T-helper 9 cell (primary cell): ENCODE results near the gene OR12D3.
"Not testable (repeated sequence)": the region's sequence is repeated elsewhere in the genome, so short reads cannot be mapped to it uniquely, and the experiment has no call there.

Experiments
- DNase-seq: peaks from one replicate; pipeline ENCODE4 v3.0.0-alpha.2; 2020
- total RNA-seq, 2 donors: gene quantifications; one replicate each; lab custom pipeline; 2026; lab: John Stamatoyannopoulos, UW

OR12D3 gene, protein sequence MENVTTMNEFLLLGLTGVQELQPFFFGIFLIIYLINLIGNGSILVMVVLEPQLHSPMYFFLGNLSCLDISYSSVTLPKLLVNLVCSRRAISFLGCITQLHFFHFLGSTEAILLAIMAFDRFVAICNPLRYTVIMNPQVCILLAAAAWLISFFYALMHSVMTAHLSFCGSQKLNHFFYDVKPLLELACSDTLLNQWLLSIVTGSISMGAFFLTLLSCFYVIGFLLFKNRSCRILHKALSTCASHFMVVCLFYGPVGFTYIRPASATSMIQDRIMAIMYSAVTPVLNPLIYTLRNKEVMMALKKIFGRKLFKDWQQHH
- 0 reads per million in 2 donors for total RNA-seq

DNA sequence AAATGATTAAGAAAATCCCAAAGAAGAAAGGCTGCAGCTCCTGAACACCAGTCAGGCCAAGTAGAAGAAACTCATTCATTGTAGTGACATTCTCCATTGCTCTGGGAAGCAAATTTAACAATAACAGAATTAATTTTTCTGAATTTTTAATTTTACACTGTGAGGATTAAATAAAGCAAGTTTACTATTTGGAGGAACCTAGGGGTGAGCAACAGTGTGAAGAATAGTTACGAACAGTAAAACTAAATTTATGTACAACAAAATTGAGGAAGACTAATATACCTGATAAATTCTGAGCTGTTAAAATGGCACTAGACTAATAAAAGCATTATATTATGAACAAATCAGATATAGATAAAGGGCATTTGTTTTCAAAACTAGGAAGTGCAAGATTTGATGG lies at the start of gene OR12D3:
OR12D3 (minus strand) TSS at position 101 of the 400 bp plus-strand sequence; CDS start at position 97, 4 bp downstream.
- DNase-seq = no peak

DNA sequence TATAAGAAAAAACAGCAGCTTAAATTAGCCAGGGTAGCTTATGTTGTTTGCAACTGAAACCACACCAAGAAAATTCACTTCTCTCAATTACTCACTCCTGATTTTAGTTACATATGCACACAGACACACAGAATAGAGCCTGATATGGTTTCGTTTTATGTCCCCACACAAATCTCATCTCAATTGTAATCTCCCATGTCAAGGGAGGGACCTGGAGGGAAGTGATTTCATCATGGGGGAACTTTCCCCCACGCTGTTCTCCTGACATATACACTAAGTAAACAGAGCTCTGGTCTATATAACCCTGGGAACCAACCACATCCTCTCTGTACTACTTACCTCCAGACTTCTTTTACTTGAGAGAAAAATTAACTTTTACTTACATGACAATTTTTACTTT lies 49.5 kb upstream of the OR12D3 start:
- no peak for DNase-seq

DNA sequence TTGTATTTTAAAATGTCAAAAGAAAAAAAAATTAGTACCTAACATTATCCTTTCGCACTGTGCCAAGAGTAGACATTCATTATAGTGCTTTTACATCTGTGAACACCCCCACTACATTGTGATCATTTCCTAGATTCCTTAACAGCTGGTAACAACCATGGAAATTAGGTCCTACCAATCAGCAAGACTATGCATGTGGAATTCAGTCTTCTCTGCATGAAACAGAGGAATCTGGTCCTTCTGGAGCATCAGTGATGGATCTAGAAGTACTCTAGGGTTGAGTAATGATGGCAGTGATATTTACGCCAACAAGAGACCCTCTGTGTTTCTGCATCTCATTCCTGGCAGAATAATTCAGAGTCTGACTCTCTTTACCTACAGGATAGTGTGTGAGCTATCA lies 49.1 kb upstream of the OR12D3 start:
- no peak for DNase-seq

DNA sequence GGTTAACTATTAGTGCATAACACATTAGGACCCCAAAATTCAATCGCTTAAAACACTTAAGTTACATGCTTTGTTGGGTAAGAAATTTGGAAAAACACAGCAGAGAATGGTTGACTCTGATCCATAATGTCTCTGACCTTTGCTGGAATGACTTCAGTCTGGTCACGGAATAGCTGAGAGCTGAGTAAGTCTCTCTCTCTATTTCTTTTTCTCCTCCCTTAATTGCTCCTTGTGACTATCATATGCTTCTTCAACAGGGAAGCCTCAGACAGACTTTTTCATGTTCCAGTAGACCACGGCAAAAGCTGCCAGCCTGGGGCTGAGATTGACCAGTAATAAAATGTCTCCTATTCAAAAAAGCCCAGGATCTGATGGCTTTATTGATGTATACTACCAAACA lies 44.4 kb upstream of the OR12D3 start:
- DNase-seq = no peak

DNA sequence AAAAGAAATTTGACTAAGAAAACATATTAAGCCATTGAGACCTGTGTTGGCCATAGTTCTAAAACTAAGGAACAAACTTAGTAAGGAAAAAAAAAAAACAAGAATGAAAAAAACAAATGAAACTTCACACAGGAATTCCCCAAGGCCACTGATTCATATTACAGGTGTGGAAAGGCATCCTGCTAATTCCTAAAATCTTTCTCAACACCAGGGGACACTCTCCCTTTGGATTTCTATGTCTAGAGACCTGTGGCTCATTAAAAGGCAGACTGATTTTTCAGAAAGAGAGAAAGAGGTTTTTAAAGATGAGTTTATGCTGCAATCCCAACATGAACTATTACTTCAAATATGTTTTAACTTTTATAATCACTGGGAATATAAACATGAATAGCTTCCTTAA lies 39.5 kb upstream of the OR12D3 start, which contains the start of gene OR12D1:
OR12D1 (plus strand) TSS at position 341 of the 400 bp plus-strand sequence.
- DNase-seq = no peak

DNA sequence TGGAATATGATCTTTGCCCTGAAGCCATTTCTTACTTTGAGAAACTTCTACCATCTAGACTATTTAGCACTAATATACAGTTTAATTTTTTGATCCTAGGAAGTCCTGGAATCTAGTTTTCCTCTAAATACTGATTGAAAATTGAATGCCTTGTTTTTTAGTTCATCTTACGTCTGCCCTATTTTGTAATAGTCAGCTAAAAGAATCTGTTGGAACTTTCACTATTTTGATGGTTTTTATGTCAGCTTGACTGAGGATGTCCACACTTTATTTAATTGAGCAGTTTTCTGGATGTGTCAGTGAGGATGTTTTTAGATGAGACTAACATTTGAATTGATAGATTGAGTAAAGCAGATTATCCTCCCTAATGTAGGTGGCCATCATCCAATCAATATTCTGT lies 28.7 kb upstream of the OR12D3 start:
- no peak for DNase-seq

DNA sequence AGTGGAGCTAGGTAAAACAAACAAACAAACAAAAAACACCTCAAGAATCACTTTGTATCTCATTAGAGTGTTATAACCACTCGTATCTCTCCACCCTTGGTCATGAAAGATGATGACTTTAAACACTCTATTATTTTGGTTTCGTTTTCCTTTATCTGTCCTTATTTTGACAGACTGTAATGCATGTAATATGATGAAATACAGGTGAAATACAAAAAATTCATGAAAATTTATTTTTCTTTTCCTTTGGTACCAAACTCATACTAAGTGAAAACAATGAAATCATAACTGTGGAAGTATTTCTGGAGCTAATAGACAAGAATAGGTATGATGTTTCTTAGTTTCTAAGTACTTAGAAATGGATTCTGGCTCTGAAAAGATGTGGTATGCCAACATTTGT lies 24.4 kb upstream of the OR12D3 start:
- DNase-seq = no peak

DNA sequence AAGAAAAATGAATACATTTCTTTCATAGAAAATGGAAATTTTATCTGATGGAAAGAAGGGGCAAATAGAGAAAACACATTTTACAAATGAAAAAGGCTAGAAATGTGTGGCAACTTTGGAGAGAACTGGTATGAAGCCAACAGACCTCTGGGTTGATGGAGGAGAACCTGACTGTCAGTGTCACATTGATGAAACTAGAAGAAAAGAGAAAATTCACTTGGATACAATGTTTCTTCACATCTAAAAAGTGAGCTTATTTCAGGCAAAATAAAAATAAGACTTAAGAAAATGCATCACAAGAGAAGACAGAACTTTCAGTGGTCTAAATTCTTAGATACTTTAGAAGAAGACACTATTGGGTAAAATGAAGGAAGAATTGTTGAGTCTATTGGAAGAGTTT lies 20.2 kb upstream of the OR12D3 start, which contains the start of gene OR12D2:
OR12D2 (plus strand) TSS at position 301 of the 400 bp plus-strand sequence. CDS start 1,069 bp downstream, outside the sequence.
- DNase-seq = no peak

DNA sequence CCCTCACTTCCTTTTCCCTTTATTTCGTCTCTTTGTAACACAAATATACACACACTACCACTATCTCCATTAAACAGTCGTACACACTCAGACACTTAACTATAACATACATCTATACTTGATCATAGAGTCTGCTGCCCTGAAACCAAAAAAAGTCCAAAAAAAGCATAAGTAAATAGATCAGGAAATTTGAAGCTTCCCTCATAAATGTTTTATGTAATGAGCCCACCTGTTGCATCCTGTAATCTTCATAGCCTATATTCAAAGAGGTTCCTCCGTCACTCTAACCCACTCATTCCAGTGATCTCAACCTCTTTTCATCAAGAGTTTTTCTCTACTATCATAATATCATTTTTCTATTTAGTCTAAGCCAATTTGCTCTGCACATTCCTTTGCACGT lies 13.4 kb upstream of the OR12D3 start:
- DNase-seq = no peak

DNA sequence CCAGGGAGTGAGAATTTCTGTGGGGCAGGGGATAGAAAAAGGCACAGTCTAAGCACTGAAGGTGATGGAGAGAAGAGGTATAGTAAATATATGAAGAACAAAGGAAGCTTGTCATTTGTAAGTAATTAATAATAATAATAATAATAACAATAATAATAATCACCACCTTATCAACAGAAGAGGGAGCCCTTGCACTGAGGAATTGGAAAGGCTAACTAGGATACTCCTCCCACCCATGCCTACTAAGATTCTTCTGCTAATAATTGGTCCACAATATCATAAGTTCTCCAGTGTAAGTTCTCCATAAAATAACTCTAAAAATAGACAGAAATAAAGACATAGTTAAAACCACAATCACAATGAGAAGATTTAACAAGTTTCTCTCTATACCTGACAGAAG lies 912 bp upstream of the OR12D3 start:
- DNase-seq = no peak

DNA sequence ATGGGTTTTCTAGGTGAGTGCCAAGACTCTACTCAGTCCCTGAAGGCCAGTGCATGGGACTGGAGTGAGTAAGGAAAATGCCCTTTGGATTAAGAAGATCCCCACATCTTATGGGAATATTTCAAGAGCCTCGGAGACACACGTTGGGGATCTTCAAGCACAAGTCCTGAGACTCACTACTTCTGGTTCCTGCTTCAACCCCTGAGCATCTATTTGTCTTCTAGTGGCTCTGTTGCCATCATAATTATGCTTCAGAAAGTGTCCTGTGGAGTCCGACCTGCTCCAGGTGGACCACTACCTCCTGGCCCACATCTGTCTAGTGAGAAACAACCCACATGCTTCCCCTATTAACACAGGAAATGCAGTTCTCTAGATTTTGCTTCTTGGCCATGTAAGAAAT lies 6.3 kb downstream of the OR12D3 start, which contains the start of gene OR5V1:
OR5V1 (minus strand) TSS at position 101 of the 400 bp plus-strand sequence. CDS start 12,670 bp downstream, outside the sequence.
- DNase-seq = no peak

DNA sequence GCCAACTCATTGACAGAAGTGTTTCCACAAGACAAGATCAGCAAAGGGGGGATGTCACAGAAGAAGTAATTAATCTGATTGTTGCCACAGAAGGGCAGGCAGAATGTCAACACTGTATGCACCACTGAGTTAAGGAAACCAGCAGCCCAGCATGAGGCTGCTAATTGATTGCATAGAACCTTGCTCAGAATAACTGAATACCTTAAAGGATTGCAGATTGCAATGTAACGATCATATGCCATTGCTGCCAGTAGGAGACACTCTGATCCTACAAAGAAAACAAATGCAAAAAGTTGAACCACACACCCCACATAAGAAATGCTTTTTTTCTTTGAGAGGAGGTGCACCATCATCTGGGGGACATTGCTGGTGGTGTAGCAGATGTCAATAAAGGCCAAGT lies 19.5 kb downstream of the OR12D3 start:
- DNase-seq = no peak

DNA sequence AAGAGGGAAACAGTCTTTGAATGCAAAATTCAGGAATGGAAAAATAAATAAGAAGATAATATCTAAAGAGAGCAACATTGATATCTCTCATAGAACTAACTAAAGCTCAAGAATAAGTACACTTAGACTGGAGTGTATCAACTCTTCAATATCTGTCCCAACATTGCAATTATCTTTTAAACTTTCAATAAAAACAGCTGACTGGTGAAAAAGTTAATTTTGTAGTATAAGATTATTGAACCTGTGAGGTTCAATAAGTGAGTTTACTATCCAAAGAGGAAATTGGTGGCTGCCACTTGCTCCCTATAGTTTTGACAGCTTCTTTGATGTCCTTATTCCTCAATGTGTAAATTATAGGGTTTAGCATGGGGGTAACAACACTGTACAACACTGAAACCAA lies 20.1 kb downstream of the OR12D3 start:
- DNase-seq = no peak

DNA sequence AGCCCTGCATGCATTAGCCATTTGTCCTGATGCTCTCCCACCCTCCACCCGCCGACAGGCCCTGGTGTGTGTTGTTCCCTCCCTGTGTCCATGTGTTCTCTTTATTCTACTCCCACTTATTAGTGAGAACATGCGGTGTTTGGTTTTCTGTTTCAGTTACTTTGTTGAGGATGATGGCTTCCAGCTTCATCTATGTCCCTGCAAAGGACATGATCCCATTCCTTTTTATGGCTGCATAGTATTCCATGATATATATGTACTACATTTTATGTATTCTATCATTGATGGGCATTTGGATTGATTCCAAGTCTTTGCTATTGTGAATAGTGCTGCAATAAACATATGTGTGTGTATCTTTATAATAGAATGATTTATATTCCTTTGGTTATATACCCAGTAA lies 25.7 kb downstream of the OR12D3 start:
- DNase-seq = not testable (repeated sequence)

DNA sequence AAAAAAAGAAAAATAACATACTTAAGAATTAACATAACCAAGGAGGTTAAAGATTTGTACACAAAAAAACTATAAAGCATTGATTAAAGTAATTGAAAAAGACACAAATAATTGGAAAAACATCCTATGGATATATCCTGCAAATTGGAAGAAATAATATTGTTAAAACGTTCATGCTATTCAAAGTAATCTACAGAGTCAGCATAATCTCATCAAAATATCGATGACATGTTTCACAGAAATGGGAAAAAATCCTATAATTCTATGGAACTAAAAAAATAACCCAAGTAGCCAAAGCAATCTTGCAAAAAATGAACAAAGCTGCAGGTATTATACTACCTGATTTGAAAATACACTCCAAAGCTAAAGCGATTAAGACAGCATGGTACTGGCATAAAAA lies 29.7 kb downstream of the OR12D3 start:
- no peak for DNase-seq

DNA sequence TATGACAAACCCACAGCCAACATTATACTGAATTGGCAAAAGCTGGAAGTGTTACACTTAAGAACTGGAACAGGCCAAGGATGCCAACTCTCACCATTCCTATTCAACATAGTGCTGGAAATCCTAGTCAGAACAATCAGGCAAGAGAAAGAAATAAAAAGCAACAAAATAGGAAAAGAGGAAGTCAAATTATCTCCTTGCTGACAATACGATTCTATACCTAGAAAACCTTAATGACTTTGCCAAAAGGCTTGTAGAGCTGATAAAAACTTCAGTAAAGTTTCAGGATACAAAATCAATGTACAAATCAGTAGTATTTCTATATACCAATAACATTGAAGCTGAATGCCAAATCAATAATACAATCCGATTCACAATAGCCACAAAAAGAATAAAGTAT lies 38.8 kb downstream of the OR12D3 start:
- DNase-seq = no peak

DNA sequence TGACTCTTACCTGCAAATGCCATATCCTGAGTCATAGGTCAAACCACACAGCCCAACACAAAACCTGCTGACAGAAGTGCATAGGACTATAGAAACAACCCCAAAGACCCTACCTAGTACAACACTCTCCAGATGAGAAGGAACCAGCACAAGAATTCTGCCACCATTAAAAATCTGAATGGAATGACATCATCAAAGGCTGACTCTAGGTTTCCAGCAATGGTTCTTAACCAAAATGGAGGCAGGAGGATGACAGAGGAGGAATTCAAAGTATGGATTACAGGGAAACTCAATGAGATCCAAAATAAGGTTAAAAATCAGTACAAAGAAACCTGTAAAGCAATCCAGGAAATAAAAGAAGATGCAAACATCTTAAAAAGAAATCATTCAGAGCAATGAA lies 42.4 kb downstream of the OR12D3 start:
- no peak for DNase-seq

DNA sequence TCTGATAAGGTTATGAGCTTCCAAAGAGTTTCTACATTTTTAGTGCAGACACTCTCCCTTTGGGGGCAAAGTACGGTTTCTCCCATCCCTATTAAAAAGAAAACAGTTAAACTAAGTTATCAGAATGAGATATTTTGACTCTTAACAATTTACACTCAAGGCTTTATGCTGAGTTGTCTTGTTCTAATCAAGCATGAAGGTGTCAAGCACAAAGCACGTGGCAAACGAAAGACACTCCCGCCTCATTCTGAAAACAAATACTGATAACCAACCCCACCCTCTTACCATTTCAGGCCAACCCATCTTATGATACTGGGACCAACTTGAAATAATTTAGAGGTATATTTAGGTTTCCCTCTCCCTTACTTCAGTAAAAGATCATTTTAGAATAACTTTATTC lies 49.3 kb downstream of the OR12D3 start:
- DNase-seq = no peak
